GM12878 (cell line): ENCODE results near the gene NSL1. TPM values are rescaled to one million over a fixed set of nuclear protein-coding genes. Genes with fewer than 3 reads are reported as not detected.

Experiments
- ATAC-seq: fragments of 200-7000 bp; cut with Tn5 transposase; 3 replicates; pipeline ENCODE4 v1.9.1; 2020; ENCODE audit warnings: mild to moderate bottlenecking, moderate library complexity
- BruUV-seq: library from RNA; stranded (reverse); fragments of 400-500 nt; replicated peaks from 2 replicates; lab custom pipeline; 2021; lab: Mats Ljungman, UMichigan
- CTCF ChIA-PET: fragments of 300-600 bp; sonication (Branson Sonifier 250); formaldehyde crosslinking; extraction: SDS; loops from one replicate; lab custom pipeline; 2021; ENCODE audit warnings: inconsistent platforms; lab: Yijun Ruan, JAX
- POLR2A ChIA-PET: fragments of 350-600 bp; formaldehyde crosslinking; extraction: SDS; loops from one replicate; lab custom pipeline; 2021; ENCODE audit warnings: inconsistent platforms; lab: Charles Lee
- RAD21 ChIA-PET: fragments of 300-600 bp; sonication (Branson Sonifier 250); formaldehyde crosslinking; loops from one replicate; lab custom pipeline; 2023; ENCODE audit warnings: antibody characterized with exemption; ENCODE audit not compliant: unreplicated experiment; lab: Charles Lee
- SMC1A ChIA-PET: fragments of 300-600 bp; sonication (Branson Sonifier 250); formaldehyde crosslinking; loops from one replicate; lab custom pipeline; 2023; ENCODE audit not compliant: unreplicated experiment, uncharacterized antibody; lab: Charles Lee
- DNase-seq: peaks from one replicate; pipeline ENCODE4 v3.0.0-alpha.2; 2011; ENCODE audit warnings: low read depth, low spot score
- FAIRE-seq: peaks from 3 replicates; lab custom pipeline; 2011; peaks lifted over from hg19 to GRCh38; lab: Jason Lieb, UNC
- H2AFZ ChIP-seq: 2 replicates; pipeline ENCODE4 v1.6.0; 2011; ENCODE audit warnings: low read depth, low read length, control low read depth; ENCODE audit not compliant: control insufficient read depth
- H3K27ac ChIP-seq: 2 replicates; pipeline ENCODE4 v1.5.1; 2011; ENCODE audit warnings: control low read depth; ENCODE audit not compliant: control insufficient read depth, insufficient read depth
- H3K27me3 ChIP-seq, 2 experiments: replicated peaks in 1 of 2; 2 replicates each; pipeline versions ENCODE4 v1.6.0 to v1.6.1; 2011; ENCODE audit warnings: low read length in 1 of 2; ENCODE audit not compliant: control insufficient read depth in 2 of 2, insufficient read depth in 2 of 2
- H3K36me3 ChIP-seq, 2 experiments: 2 replicates each; pipeline ENCODE4 v1.5.1; 2011; ENCODE audit warnings: low read length in 1 of 2; ENCODE audit not compliant: control insufficient read depth in 2 of 2, insufficient read depth in 2 of 2
- H3K4me1 ChIP-seq: 2 replicates; pipeline ENCODE4 v1.6.1; 2011; ENCODE audit warnings: mild to moderate bottlenecking, low read length, moderate library complexity, mixed read lengths; ENCODE audit not compliant: control insufficient read depth, insufficient read depth
- H3K4me2 ChIP-seq: 2 replicates; pipeline ENCODE4 v1.6.0; 2011; ENCODE audit warnings: control low read depth; ENCODE audit not compliant: control insufficient read depth, insufficient read depth
- H3K4me3 ChIP-seq: fragments of 200-600 bp; sonication (generic); 2 replicates; pipeline ENCODE4 v1.5.1; 2016
- H3K79me2 ChIP-seq: 2 replicates; pipeline ENCODE4 v1.6.0; 2011; ENCODE audit warnings: low read length; ENCODE audit not compliant: control insufficient read depth, insufficient read depth
- H3K9ac ChIP-seq: 2 replicates; pipeline ENCODE4 v1.8.0; 2011; ENCODE audit warnings: low read length, control low read depth, mixed read lengths; ENCODE audit not compliant: control insufficient read depth, insufficient read depth
- H3K9me3 ChIP-seq: replicated peaks from 3 replicates; pipeline ENCODE4 v1.5.1; 2011; ENCODE audit warnings: mild to moderate bottlenecking, low read length; ENCODE audit not compliant: control insufficient read depth, insufficient read depth
- H4K20me1 ChIP-seq: 2 replicates; pipeline ENCODE4 v1.6.0; 2011; ENCODE audit not compliant: control insufficient read depth, insufficient read depth
- PBX3 ChIP-seq: IDR thresholded peaks from 2 replicates; pipeline ENCODE4 v1.6.1; 2011; ENCODE audit warnings: mild to moderate bottlenecking, low read depth, low read length, moderate library complexity; ENCODE audit not compliant: insufficient replicate concordance
- RAD21 ChIP-seq: IDR thresholded peaks from 2 replicates; pipeline ENCODE4 v1.6.1; 2011; ENCODE audit warnings: mild to moderate bottlenecking, low read depth, low read length, moderate library complexity; ENCODE audit not compliant: insufficient read depth
- WGBS: methylation state at CpG from one replicate; pipeline ENCODE4 v1.1.6; 2016; ENCODE audit warnings: low lambda C conversion rate; ENCODE audit not compliant: insufficient replicate concordance, insufficient coverage; ENCODE audit errors: missing lambda C conversion rate; 5-methylcytosine and 5-hydroxymethylcytosine counted together
- in situ Hi-C: fragments of 300-500 bp; cut with MboI; formaldehyde crosslinking; loops from 9 replicates; pipeline ENCODE4 v1.14.3; 2018; ENCODE audit warnings: mixed read lengths
- intact Hi-C: fragments of 100-400 bp; cut with micrococcal nuclease; formaldehyde crosslinking; loops from one replicate; pipeline ENCODE4 v1.14.2; 2022; ENCODE audit not compliant: unreplicated experiment
- polyA plus RNA-seq, 11 experiments: library from polyadenylated mRNA; depleted of rRNA in 4 of 11; unstranded in 6 of 11; stranded (reverse) in 5 of 11; fragments of >200 nt; fragmentation: Nextera tagmentation in 4 of 11; fragmentation: Illumina TruSeq in 1 of 11; extraction: Ambion mirVana in 4 of 11; extraction: Trizol in 1 of 11; gene quantifications; 1 replicate in 1 of 11; 2 replicates in 10 of 11; pipeline versions ENCODE4 v1.2.1 to v1.2.3, GENCODE V29; 2011 to 2016; ENCODE audit warnings: inconsistent platforms in 2 of 11, missing spikeins in 2 of 11, low read depth in 1 of 11
- total RNA-seq, 4 experiments: library from RNA; depleted of rRNA in 3 of 4; stranded (reverse); fragments of >200 nt in 3 of 4; fragmentation: Illumina TruSeq in 1 of 4; extraction: Trizol in 1 of 4; gene quantifications; 2 replicates each; pipeline versions ENCODE4 v1.2.1 to v1.2.3, GENCODE V29; 2013 to 2021

Gene NSL1
- total and polyA plus RNA-seq, 10 of the 15 experiments (the other 5 are each of a cell fraction or from before 2014, with no cell fraction given): 36.7 to 74.2 (median 46.4) TPM

GRCh38 chr1:212783976-212784375 is 7.6 kb downstream of the NSL1 start:
- Histone ChIP-seq H3K27me3 (no peaks in the 10 kb centered on the region), H3K9me3 (no peaks in the 10 kb centered on the region), H3K4me3 (no peak overlapping the region), H4K20me1 (no peaks in the 10 kb centered on the region), H3K27ac (no peak overlapping the region), H3K9ac (no peak overlapping the region), H3K4me2 (no peak overlapping the region), H2AFZ (no peak overlapping the region), H3K4me1 (peaks cover 10% of the 10 kb centered on the region; the same call in 1 of the 2 replicates), H3K36me3 (peaks cover 2 to 4% of the 10 kb centered on the region in 2 experiments; a peak in 2 of 4 replicates), H3K79me2 (peaks cover 6% of the 10 kb centered on the region)
- ATAC-seq (no peak), FAIRE-seq (no peak), DNase-seq (no peak)
- no peak for TF ChIP-seq PBX3
- TF ChIP-seq RAD21: no peak
- SMC1A ChIA-PET: interaction anchor here (0.6 to 6.3 kb wide), 7 partner anchors 29 to 765 kb away, joined by 3 to 80 read pairs (median 8); no protein-coding TSS in a partner anchor
- CTCF ChIA-PET: interaction anchor here (0.6 to 7.4 kb wide), 6 partner anchors 24 to 327 kb away, joined by 4 to 103 read pairs (median 28); no protein-coding TSS in a partner anchor
- WGBS: 43% methylated on average over 1 of the region's 1 CpG
- no TSS peak for BruUV-seq
- POLR2A ChIA-PET: interaction anchor here (0.8 kb wide), 1 partner anchor 172 kb away, joined by 3 read pairs; no protein-coding TSS in a partner anchor
- RAD21 ChIA-PET: interaction anchor here (1.0 to 3.9 kb wide), 5 partner anchors 83 to 327 kb away, joined by 3 to 45 read pairs (median 14); no protein-coding TSS in a partner anchor
- intact Hi-C loops (loop anchor here (2.0 kb wide), 1 partner anchor 173 kb away; no protein-coding TSS in a partner anchor), in situ Hi-C loops (no loop called here)
